ENCODE results near the gene DLG2. TPM values are rescaled to one million over a fixed set of nuclear protein-coding genes. Genes with fewer than 3 reads are reported as not detected.

The DLG2 gene
- total RNA-seq, 4 donors from 2014 or later, result 2.9 to 30.2 (median 22.6) TPM

DNA sequence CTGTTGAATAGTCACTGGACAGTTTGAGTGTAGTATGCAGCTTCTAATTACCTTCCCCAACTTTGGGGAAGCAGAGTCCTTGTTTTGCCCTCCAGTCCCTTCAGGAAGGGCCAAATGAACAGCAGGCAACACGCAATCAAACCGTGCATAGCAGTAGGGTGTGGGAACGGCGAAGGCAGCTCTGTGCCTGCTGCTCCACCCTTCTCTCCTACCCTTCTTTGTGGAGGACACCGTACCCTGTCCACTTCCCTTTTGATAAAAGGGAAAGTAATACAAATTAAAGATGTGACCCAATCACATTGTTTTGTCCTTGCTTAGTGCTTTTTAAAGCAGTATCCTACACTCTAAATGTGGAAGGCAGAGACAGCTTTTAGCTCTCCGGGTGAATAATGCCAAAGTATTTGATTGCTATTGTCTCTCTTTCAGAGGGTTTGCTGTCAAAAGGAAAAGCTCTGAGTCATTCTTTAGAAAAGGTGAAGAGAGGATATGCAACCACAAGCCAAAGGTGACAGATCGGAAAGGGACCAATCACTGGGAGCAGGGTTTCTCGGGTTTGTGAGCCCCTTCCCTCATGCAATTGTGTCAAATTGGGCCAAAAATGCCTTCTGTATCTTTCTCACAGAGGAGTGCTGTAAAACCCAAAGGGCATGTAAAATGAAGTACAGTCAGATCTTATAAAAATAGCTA lies 1933.7 kb downstream of the DLG2 start:
- no peak for TF ChIP-seq POLR2A (IDR thresholded peaks at IDR 0.05)
- TF ChIP-seq, protein P1, sequence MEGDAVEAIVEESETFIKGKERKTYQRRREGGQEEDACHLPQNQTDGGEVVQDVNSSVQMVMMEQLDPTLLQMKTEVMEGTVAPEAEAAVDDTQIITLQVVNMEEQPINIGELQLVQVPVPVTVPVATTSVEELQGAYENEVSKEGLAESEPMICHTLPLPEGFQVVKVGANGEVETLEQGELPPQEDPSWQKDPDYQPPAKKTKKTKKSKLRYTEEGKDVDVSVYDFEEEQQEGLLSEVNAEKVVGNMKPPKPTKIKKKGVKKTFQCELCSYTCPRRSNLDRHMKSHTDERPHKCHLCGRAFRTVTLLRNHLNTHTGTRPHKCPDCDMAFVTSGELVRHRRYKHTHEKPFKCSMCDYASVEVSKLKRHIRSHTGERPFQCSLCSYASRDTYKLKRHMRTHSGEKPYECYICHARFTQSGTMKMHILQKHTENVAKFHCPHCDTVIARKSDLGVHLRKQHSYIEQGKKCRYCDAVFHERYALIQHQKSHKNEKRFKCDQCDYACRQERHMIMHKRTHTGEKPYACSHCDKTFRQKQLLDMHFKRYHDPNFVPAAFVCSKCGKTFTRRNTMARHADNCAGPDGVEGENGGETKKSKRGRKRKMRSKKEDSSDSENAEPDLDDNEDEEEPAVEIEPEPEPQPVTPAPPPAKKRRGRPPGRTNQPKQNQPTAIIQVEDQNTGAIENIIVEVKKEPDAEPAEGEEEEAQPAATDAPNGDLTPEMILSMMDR (IDR thresholded peaks at IDR 0.05), result no peak
- DNase-seq, result no peak
- H3K27me3 ChIP-seq, result no peaks in the 10 kb centered on the region
- H3K36me3 ChIP-seq, result no peaks in the 10 kb centered on the region
- no peaks in the 10 kb centered on the region for H3K4me1 ChIP-seq
- intact Hi-C loops (cut with DNase I; ENCODE audit: low total_unique reads), result no loop called here
- no peaks in the 10 kb centered on the region for H3K9me3 ChIP-seq
- H3K4me3 ChIP-seq, result no peak overlapping the region
- H3K27ac ChIP-seq, result no peak overlapping the region

DNA sequence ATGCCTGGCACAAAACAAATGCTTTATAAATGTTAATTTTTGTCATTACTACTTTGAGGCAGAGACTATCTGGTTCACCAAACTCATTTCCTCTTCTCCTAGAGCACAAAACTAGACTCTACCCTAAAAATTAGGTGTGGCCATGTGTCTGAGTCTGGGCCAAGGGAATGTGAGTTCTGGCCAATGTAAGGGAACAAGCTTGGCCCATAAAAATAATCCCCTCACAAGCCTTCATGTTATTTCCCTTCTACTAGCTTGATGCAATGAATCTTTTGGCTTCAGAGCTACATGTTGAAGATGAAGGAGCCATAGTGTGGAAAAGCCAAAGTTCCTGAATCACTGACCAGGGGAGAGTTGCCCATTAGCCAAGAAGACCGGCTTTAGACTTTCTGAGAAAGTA lies 1934.5 kb downstream of the DLG2 start:
- no peak for TF ChIP-seq POLR2A (IDR thresholded peaks at IDR 0.05)
- TF ChIP-seq, protein P1 (IDR thresholded peaks at IDR 0.05), result no peak
- H3K27me3 ChIP-seq, result no peaks in the 10 kb centered on the region
- intact Hi-C loops (cut with DNase I; ENCODE audit: low total_unique reads), result no loop called here
- H3K4me1 ChIP-seq, result no peaks in the 10 kb centered on the region
- DNase-seq, result no peak
- H3K36me3 ChIP-seq, result no peaks in the 10 kb centered on the region
- no peaks in the 10 kb centered on the region for H3K9me3 ChIP-seq
- no peak overlapping the region for H3K27ac ChIP-seq
- no peak overlapping the region for H3K4me3 ChIP-seq

DNA sequence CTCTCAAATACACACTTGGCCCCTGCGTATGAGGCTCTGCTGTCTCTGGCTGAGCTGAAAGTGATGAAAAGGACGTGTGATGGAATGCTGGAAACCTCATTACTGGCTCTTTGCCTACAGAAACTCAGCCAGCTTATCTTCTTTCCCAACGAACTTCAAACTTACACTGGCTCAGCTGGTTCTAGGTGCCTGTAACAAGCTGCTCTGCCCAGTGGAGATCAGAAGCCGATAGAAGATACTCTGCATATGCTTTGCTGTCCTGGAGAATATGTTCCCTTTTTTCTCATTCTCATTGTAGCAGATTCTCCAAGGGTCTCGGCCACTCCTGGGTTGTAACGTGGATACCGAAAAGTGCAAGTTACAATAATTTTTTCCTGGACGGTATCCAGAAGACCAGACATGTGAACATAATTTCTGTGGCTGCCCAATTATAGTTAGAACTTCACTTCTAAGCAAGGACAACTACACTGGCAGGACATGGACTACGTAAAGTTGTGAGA lies 1935.6 kb downstream of the DLG2 start:
- no peaks in the 10 kb centered on the region for H3K36me3 ChIP-seq
- DNase-seq, result peak; percentile 21 to 22
- no peaks in the 10 kb centered on the region for H3K9me3 ChIP-seq
- H3K27me3 ChIP-seq, result no peaks in the 10 kb centered on the region
- H3K4me3 ChIP-seq, result no peak overlapping the region
- no peaks in the 10 kb centered on the region for H3K4me1 ChIP-seq
- intact Hi-C loops (cut with DNase I; ENCODE audit: low total_unique reads), result no loop called here
- TF ChIP-seq POLR2A (IDR thresholded peaks at IDR 0.05), result no peak
- TF ChIP-seq, protein P1 (IDR thresholded peaks at IDR 0.05), result no peak
- peak overlapping the region in 1 of 2 donors; percentile 10 for H3K27ac ChIP-seq

DNA sequence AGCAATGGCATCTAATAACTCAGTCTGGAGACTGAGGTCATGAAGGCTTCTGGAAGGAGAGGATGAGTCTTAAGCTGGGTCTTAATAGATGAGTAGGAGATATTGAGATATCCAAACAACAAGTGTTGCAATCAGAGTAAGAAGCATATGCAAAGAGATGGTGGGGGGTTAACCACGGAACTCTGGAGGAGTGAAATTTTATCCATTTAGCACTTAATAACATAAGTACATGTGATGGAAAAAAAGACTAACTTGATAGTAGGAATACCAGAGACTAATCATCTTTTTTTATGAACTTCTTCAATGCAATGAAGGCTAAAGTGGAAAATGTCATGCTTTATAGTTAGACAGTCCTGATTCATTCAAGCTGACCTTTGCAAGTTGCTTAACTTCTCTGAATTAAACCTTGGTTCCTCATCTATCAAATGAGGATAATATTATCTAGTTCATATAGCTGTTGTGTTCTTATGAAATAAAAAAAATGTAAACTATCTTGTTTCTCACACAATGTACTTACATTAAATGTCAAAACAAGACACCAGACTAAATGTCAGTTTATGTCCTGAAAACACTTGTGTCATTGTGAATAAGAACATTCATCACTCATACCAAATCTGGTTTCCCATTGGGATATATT lies 1937.9 kb downstream of the DLG2 start:
- Histone ChIP-seq H3K36me3 (no peaks in the 10 kb centered on the region), H3K27me3 (no peaks in the 10 kb centered on the region), H3K9me3 (no peaks in the 10 kb centered on the region), H3K4me3 (no peak overlapping the region), H3K4me1 (no peaks in the 10 kb centered on the region), H3K27ac (no peak overlapping the region)
- no peak for TF ChIP-seq POLR2A (IDR thresholded peaks at IDR 0.05)
- TF ChIP-seq, protein P1 (IDR thresholded peaks at IDR 0.05), result no peak
- intact Hi-C loops (cut with DNase I; ENCODE audit: low total_unique reads), result no loop called here
- DNase-seq, result no peak

DNA sequence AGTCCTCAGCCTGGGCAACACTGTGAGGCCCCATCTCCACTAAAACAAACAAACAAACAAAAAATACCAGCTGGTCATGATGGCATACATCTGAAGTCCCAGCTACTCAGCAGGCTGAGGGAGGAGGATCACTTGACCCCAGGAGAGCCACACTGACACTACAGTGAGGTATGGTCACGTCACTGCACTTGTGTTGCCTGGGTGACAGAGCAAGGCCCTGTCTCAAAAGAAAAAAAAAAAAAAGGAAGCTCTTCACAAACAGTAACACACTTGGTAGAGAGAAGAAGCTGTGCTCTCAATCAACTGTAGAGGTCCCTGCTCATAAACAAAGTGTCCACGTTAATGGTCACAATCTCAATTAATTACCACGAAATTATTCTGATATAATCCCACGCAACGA lies 1939.4 kb downstream of the DLG2 start:
- Histone ChIP-seq H3K9me3 (no peaks in the 10 kb centered on the region), H3K4me3 (no peak overlapping the region), H3K27me3 (no peaks in the 10 kb centered on the region), H3K4me1 (no peaks in the 10 kb centered on the region), H3K36me3 (no peaks in the 10 kb centered on the region), H3K27ac (no peak overlapping the region)
- TF ChIP-seq, protein P1 (IDR thresholded peaks at IDR 0.05), result no peak
- TF ChIP-seq POLR2A (IDR thresholded peaks at IDR 0.05), result no peak
- intact Hi-C loops (cut with DNase I; ENCODE audit: low total_unique reads), result no loop called here
- no peak for DNase-seq

Data from uterus (tissue), 4 donors.